SW 1271 (cell line): ENCODE results near the gene DISP3.

Experiments used
- DNase-seq, 2 experiments: peaks; one replicate each; lab custom pipeline; 2025; lab: John Stamatoyannopoulos, UW

The DISP3 gene

DNA sequence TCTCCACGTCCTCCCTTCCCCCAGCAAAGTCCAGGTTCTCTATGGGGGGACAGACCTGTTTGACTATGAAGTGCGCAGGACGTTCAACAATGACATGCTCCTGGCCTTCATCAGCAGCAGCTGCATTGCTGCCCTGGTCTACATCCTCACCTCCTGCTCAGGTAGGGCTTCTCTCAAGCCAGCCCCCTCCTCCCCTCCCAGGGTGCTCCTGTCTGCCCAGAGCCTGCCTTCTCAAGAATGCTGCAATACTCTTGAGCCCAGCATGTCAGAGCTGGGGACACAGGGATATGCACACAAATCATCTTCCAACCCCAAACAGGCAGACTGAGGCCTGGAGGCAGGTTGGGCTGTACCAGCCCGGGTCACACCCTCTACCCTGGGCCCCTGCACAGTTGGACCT, 35.4 kb downstream of the DISP3 start:
- no peak for DNase-seq

DNA sequence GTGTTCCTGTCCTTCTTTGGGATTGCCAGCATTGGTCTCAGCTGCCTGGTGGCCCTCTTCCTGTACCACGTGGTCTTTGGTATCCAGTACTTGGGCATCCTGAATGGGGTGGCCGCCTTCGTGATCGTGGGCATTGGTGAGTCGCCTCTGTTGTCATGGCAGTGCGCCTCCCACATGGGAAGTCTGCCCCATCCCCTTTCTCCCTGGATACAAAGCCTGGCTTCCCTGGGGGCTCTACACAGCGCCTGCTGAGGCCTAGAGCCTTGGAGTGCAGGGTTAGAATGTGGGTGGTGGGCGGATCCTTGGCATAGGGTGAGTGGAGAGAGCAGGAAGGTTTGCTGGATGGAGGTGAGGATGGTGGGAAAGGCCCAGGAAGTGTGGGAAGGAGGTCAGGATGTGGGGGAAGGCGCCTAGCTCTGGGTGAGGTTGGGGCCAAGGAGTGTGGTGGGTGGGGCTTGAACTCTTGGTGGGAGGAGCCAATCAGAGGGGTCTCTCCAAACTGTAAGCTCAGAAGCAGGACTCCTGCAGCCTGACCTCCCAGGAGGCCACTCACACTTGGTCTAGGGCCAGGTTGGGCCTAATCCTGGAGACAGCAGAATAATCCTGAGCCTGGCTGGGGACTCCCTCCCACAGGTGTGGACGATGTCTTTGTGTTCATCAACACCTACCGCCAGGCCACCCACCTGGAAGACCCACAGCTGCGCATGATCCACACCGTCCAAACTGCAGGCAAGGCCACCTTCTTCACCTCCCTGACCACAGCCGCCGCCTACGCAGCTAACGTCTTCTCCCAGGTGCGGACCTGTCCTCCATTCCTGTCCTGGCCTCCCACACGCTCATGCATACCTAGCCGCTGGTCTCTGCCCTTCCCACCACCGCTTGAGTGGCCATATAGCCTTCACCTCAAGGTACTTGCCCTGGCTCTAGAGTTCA, 36.7 kb downstream of the DISP3 start:
- DNase-seq: no peak

DNA sequence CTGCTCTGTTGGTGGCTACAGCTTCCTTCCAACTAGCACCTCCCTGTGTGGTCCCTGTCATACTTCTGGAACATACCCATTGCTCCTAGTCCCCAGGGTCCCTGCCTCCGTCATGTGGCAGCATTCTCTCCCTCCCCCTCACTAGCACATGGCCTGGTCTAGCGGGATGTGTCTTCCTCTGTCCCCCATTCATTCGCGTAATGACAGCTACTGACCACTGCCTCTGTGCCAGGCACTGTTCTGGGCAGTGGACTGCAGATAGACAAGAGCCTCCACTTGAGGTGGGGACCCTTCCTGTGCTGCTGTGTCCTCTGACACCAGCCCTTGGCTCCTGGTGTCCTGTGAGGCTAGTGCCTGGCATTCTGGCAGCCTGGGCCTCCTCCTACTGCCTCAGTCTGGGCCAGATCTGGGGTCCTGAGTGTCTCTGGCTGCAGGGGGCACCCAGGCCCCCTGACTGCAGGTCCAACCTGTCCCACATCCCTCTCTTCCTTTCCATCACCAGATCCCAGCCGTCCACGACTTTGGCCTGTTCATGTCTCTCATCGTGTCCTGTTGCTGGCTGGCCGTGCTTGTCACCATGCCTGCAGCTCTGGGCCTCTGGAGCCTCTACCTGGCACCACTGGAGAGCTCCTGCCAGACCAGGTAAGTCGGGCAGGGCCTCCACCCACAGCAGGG, 38.1 kb downstream of the DISP3 start:
- DNase-seq: no peak

DNA sequence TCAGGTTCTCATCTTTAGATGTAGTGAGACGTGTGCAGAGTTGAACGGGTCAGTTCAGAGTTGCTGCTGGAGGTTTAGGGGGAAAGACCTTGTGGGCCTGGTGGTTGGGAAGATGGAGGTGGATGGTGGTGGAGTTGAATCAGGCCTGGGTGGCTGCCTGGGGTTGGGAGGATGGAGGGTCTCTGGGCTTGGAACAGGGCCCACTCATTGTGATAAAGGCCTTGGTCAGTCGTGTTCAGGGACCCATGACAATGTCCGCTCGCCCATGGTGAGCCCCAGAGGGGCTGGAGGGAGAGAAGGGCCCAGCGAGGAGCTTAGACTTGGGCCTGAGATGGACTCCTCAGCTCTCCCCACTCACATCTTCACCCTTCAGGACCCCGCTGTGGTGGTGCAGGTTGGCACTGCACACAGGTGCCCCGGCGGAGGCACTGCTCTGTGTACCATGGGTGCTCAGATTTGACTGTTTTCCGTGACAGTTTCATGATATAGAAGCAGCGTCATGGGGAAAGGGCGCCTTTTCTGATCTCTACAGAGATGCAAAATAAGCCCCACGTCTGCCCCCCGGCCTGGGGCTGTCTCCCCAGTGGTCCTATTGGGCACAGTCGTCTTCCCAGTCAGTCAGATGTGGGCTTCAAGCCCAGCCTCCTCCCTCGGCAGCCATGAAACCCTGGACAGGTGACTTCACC, 39.2 kb downstream of the DISP3 start:
- DNase-seq: no peak

DNA sequence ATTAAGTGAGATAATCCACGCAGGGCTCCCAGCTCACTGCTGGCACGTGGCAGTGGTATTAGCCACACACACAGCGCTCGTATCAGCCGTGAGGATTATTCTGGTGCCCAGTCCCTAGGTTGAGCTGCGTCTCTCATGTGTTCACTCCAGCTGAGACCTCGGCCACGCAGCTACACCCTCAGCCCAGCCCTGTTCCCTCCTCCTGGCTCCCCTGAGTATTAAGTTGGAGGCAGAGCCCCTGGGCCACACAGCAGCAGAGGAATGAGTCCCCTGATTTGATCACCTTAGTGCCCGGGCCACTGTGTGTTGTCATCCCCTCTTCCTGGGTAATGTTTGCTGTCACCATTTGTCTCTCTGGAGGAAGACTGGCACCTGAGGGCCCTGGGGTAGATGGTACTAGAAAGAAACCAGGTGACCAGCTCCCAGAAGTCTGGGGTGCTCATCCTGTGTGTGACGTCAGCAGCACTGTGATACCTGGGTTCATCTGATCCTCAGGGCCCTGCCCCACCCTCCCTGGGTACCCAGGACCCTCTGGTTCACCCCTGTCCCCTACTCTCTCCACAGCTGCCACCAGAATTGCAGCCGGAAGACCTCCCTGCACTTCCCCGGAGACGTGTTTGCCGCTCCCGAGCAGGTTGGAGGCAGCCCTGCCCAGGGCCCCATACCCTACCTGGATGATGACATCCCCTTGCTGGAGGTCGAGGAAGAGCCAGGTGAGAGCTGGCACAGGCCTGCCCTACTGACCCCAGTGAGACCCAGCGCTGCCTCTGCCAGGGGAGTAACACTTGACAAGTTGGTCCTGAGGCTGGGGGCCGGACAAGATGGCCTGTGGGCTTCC, 40.1 kb downstream of the DISP3 start:
- DNase-seq: no peak

DNA sequence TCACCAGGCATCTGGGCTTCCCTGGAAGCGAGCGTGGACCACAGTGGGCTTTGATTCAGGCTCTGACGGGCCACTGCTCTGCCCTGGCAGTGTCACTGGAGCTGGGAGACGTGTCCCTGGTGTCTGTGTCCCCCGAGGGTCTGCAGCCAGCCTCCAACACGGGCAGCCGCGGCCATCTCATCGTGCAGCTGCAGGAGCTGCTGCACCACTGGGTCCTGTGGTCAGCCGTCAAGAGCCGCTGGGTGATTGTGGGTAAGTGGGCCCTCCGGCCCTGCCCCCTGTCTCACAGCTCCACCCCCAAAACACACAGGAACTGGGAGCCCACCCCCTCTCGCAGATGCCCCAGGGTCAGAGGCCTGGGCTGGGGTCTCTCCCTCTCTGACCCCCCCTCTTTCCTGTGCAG, 40.7 kb downstream of the DISP3 start:
- no peak for DNase-seq

DNA sequence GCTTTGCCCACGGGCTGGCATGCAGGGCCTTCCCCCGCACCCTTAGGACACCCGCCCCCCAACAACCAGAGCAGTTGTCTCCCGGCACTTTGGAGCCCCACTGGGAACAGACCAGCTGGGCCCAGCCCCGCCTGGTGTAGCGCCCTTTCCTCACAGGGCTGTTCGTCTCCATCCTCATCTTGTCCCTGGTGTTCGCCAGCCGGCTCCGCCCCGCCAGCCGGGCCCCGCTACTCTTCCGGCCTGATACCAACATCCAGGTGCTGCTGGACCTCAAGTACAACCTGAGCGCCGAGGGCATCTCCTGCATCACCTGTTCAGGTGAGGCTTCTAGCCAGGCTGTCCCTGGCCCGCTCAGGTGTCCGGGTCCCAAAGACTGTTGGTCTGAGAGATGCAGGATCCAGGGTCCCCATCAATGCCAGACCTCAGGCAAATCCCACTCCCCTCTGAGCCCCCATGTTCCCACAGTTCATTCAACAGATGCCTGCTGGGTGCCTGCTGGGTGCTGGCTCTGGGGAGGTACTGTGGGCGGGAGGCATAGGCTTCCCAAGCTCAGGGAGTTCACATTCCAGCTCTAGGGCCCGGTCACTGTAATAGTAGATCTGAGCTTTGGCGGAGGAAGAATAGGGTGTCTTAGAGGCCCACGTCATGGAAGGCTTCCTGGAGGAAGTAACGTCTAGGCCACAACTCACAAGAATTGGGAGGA, 41.7 kb downstream of the DISP3 start:
- no peak for DNase-seq

DNA sequence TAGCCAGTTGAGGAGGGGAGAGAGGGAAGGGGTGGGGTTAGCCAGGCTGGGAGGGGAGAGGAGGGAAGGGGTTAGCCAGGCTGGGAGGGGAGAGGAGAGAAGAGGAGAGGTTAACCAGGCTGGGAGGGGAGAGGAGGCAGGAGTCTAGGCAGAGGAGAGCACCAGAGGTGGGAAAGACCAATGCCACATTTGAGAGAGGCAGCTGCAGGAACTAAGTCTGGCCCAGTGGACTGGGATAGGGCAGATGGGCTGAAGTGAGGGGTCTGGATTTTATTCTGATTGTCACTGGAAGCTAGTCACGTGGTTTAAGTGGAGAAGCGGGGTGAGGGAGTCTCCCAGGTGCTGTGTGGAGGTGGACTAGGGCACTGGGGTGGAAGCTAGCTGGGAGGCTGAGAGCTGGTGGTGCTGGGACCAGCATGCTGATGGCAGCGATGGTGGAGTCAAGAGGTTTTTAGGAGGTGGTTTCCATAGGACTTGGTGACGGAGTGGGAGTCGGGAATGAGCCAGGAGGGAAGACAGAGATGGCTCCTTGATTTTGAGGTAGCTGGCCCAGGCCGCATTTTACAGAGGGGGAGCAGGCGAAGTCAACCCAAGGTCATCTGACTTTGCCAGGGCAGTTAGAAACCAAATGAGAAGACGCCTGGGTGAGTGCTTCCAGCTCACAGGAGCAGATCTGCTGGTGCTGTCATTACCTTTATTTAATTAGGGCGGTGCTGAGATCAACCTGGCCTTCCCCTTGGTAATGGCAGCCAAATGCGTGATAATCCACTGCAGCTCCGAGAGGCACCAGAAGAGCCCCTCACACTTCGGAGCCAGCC, 42.8 kb downstream of the DISP3 start:
- DNase-seq: no peak

DNA sequence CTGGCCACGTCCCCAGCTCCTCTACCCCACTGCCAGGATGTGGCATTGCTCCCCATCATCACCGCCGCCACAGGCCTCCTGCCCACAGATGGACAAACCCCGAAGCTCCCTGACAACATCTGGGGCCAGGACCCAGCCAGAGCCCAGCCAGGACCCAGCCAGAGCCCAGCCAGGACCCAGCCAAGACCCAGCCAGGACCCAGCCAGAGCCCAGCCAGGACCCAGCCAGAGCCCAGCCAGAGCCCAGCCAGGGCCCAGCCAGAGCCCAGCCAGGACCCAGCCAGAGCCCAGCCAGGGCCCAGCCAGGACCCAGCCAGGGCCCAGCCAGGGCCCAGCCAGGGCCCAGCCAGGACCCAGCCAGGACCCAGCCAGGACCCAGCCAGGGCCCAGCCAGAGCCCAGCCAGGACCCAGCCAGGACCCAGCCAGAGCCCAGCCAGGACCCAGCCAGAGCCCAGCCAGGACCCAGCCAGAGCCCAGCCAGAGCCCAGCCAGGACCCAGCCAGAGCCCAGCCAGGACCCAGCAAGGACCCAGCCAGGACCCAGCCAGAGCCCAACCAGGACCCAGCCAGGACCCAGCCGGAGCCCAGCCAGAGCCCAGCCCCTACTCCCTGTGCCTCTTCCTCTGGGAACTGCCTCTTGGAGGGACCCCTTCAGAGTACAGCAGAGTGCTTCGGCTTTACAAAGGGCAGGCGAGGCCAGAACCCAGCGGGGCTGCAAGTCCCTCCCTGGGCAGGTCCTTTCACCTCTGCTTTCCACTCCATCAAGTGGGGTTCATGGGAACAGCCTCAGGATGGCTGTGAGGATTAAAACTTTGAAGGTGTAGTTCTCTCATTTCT, 43.7 kb downstream of the DISP3 start:
- no peak for DNase-seq

DNA sequence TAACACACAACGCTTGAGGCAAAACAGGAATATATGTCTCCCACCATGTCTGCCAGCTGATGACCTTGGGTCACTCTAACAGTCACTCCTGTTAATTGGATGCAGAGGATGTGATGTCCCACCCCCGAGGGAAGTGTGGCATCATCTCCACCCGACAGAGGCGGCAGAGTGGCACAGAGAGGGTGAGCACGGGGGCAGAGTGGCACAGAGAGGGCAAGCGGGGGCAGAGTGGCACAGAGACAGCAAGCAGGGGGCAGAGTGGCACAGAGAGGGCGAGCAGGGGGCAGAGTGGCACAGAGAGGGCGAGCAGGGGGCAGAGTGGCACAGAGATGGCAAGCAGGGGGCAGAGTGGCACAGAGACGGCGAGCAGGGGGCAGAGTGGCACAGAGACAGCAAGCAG, 44.3 kb downstream of the DISP3 start:
- no peak for DNase-seq

DNA sequence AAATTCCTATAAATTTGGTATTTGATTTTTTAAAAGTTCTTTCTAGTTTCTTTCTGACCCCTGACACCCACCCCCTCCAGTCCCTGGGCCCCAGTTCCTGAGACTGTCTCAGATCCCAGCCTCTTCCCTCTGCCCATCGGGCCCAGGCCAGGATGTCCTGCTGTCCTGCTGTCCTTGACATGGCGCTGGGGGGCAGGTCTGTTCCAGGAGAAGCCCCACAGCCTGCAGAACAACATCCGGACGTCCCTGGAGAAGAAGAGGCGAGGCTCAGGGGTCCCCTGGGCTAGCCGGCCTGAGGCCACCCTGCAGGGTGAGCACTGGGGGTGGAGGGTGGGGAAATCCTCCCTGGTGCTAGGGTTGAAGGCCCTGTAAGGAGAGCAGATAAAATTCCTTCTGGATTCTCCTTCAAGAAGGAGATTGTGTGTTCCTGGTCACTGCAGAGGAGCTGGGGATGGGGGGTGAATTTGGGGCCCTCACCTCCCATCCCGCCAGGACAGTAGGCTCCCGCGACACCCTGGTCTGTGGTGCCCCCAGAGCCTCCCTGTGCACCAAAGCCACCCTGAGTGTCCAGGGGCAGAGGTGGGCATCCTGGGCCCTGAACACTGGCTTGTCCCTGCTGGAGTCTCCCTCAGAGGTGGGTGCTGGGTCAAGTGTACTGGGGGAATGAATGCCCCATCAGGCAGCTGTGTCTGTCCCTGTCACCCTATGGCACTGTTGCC, 45.0 kb downstream of the DISP3 start:
- no peak for DNase-seq

DNA sequence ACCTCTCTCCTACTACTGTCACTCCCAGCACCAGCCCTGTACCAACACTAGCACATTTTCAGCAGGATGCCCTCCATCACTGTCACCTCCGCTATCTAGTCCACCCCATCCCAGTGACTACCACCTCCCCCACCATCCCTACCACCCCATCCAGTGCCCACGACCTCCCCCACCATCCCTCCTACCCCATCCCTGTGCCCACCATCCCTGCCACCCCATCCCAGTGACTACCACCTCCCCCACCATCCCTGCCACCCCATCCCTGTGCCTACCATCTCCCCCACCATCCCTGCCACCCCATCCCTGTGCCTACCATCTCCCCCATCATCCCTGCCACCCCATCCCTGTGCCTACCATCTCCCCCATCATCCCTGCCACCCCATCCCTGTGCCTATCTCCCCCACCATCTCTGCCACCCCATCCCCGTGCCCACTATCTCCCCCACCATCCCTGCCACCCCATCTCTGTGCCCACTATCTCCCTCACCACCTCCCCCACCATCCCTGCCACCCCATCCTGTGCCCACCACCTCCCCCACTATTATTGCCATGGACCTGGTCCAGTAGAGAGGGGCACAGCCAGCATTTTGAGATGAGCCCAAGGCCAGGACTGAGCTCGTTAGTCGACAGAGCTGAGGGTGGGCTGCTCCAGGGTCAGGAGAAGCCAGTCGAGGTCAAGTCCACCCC, 45.7 kb downstream of the DISP3 start:
- DNase-seq: no peak

DNA sequence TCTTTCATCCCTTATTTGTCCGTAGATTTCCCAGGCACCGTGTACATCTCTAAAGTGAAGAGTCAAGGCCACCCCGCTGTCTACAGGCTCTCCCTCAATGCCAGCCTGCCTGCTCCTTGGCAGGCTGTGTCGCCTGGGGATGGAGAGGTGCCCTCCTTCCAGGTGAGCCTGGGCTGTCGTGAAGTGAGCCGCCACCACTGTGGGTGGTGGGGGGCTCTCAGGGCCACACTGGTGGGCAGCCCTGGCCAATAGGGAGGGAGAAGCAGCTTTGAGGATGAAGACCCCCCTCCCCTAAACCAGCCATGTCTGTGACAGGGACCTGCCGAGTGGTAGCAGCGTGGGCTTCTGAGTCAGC, 46.2 kb downstream of the DISP3 start:
- no peak for DNase-seq

DNA sequence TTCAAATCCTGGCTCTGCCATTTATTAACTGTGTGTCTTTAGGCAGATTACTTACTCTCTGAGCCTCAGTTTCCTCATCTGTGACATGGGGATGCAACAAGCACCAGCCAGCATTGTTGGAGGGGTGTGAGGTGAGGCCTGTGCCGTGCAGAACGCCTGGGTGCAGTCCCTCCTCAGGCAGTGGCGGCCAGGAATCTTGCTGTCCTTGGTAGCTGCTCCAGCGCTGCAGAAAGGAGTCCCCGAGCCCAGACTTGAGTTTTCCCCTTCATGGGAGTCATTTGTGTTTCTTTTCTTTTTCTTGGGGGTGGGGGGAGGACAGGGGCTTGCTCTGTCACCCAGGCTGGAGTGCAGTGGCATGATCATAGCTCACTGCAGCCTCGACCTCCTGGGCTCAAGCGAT, 46.6 kb downstream of the DISP3 start:
- no peak for DNase-seq

DNA sequence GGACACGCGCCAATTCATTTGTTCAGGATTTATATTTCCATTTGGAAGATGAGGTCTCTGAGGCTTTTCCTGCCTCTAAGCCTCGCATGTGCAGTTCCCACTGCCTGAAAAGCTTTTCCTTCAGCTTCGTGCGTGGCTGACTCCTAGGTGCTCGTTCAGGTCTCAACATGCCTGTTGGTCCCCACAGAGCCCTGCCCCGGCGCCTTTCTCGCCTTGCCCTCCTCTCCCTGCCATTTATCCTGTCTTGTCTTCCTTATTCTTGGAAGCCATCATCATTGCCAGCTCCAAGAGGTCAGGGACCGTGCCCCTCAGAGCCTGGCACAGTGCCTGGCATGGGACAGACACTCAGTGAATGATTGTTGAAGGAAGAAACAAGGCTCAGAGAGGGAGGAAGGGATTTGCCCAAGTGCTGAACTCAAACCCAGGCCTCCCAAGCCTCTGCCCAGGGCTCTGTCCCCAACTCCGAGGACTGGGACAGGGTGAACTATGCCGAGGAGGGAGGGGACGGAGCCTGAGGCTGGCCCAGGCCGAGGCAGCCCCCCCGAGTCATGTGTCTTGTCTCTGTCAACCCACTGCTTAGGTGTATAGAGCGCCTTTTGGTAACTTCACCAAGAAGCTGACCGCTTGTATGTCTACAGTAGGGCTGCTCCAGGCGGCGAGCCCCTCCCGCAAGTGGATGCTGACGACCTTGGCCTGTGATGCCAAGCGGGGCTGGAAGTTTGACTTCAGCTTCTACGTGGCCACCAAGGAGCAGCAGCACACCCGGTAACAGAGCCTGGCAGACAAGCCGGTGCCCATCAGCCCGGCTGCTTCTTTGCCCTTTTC, 47.3 kb downstream of the DISP3 start:
- no peak for DNase-seq

DNA sequence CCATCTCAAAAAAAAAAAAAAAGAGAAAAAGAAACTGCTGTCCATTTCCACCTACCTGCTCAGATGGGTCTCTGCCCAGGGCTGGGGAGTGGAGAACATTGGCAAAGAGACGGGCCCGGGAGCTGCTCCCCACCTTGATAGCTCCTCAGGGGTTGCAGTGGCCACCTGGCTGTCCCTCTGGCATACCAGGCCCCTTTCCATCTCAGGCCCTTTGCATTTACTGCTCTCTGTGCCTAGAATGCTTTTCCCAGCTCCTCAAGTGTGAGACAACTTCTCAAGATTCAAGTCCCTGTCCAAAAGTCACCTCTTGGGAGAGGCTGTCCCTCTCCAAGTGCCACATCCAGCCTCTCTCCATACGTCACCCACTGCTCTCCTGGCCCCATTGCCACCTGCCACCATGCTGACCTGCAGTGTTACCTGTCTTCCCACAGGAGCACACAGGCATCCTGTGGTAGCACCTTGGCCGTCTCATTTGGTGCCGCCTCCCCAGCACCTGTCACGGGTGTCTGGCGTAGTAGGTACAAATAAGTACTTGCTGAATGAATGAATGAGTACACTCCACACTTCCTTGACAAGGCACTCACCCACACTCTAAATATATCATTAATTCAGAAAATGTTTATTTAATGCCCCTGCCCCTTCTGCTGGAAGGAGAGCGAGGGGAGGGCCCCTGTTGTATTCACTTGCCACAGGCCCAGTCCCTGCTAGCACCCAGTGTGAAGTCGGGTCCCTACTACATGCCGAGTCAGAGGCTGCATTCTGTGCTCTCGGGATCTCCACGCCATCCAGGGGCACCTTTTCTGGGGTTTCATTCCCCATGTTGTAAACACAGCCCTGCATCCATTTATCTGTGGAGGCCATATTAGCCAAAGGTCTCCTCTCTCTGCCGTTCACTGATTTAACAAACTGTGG, 48.8 kb downstream of the DISP3 start:
- no peak for DNase-seq
